GM12865 (cell line): ENCODE results near the gene CFAP46.
"Not testable (repeated sequence)": the region's sequence is repeated elsewhere in the genome, so short reads cannot be mapped to it uniquely, and the experiment has no call there.

ENCODE experiments used
- DNase-seq: peaks from one replicate; pipeline ENCODE4 v3.0.0; 2010; ENCODE audit warnings: low read depth
- H3K4me3 ChIP-seq: 2 replicates; pipeline ENCODE4 v1.5.1; 2011; ENCODE audit warnings: mild to moderate bottlenecking, low read depth, low read length, control low read depth
- TF ChIP-seq, protein P1 (sequence below): IDR thresholded peaks from 2 replicates; pipeline ENCODE4 v1.5.1; 2011; ENCODE audit warnings: low read length, control low read depth, low read depth, inconsistent platforms; ENCODE audit not compliant: insufficient read depth; ENCODE audit errors: missing control alignments

CFAP46 gene

DNA sequence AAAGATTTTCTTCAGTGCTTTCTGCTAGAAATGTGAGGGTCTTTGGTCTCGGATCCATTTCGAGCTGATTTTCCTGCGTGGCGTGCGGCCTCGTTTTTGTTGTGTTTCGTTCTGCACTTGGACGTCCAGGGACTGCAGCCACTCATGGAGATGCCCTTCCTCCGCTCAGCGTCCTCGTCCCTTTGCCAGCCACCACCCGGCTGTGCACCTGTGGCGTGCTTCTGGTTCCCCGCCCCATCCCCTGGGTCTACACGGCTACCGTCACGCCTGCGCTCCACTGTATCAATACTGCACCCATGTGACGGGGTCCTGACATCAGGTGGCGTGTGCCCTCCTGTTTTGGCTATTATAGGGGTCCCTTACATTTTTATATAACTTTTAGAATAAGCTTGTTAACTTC lies 113.7 kb downstream of the CFAP46 start:
- TF ChIP-seq, protein P1, sequence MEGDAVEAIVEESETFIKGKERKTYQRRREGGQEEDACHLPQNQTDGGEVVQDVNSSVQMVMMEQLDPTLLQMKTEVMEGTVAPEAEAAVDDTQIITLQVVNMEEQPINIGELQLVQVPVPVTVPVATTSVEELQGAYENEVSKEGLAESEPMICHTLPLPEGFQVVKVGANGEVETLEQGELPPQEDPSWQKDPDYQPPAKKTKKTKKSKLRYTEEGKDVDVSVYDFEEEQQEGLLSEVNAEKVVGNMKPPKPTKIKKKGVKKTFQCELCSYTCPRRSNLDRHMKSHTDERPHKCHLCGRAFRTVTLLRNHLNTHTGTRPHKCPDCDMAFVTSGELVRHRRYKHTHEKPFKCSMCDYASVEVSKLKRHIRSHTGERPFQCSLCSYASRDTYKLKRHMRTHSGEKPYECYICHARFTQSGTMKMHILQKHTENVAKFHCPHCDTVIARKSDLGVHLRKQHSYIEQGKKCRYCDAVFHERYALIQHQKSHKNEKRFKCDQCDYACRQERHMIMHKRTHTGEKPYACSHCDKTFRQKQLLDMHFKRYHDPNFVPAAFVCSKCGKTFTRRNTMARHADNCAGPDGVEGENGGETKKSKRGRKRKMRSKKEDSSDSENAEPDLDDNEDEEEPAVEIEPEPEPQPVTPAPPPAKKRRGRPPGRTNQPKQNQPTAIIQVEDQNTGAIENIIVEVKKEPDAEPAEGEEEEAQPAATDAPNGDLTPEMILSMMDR, result no peak
- DNase-seq, result no peak
- H3K4me3 ChIP-seq, result no peak overlapping the region

- TF ChIP-seq, protein P1, result no peak
- H3K4me3 ChIP-seq, result no peak overlapping the region
- DNase-seq, result no peak
These were observed 114.4 kb downstream of the CFAP46 start for GRCh38 chr10:132827861-132828539.

DNA sequence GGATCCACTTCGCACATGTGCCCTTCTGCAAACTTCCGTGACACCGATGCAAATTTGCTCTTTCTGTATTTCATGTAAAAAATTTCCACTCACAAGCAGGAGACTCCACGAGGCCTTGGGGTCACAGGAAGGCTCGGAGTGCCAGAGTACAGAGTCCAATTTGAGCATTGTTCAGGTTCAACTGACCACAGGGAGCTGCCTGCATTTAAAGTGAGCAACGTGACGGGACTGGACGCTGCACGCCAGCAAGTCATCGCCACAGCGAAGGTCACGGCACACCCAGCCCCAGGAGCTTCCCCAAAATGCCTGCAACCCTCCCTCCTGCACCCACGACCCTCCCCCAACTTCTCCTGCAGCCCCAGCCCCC lies 115.0 kb downstream of the CFAP46 start:
- TF ChIP-seq, protein P1, result no peak
- DNase-seq, result no peak
- H3K4me3 ChIP-seq, result no peak overlapping the region

DNA sequence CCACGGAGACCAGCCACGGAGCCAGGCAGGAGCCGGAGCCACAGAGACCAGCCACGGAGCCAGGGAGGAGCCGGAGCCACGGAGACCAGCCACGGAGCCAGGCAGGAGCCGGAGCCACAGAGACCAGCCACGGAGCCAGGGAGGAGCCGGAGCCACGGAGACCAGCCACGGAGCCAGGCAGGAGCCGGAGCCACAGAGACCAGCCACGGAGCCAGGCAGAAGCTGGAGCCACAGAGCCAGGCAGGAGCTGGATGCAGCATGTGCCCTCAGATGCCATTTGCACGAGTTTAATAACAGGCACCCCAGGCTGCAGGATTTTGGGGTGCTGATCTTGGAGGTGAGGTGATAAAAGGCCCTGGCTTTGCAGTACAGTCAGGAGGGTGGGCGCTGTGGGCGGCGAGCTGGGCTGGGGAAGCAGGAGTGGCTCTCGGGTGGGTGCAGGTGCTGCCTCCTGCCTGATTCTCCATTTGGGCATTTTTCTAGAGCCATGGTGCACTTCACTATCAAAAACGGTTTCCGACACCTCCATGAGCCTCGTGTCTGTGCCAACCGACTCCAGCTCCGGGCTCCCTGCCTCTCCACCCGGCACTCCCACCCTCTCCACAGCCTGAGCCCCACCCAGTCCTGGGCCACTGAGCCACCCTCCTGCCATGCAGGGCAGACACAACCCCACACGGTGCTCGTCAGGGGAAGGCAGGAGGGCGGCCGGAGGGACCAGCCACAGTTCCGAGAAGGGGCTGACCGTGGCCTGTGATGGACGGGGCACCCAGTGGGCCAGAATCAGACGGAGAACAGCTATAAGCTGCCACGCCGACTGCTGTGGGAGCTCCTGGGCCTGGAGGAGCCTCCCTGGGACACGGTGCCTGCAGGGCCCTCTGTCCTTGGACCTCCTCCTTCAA lies 115.6 kb downstream of the CFAP46 start:
- no peak overlapping the region for H3K4me3 ChIP-seq
- TF ChIP-seq, protein P1, result no peak
- no peak for DNase-seq

DNA sequence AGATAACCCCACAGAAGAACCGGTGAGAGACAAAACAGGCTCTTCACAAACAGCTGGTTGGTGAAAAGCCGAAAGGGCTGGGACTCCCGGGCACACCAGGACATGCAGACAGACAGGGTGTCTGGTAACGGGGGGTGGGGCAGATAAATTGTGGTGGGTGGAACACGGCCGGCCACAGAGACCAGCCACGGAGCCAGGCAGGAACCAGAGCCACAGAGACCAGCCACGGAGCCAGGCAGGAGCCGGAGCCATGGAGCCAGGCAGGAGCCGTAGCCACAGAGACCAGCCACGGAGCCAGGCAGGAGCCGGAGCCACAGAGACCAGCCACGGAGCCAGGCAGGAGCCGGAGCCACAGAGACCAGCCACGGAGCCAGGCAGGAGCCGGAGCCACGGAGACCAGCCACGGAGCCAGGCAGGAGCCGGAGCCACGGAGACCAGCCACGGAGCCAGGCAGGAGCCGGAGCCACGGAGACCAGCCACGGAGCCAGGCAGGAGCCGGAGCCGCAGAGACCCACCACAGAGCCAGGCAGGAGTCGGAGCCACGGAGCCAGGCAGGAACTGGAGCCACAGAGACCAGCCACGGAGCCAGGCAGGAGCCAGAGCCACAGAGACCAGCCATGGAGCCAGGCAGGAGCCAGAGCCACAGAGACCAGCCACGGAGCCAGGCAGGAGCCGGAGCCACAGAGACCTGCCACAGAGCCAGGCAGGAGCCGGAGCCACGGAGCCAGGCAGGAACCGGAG lies 116.4 kb downstream of the CFAP46 start:
- H3K4me3 ChIP-seq, DNase-seq: not testable (repeated sequence)

DNA sequence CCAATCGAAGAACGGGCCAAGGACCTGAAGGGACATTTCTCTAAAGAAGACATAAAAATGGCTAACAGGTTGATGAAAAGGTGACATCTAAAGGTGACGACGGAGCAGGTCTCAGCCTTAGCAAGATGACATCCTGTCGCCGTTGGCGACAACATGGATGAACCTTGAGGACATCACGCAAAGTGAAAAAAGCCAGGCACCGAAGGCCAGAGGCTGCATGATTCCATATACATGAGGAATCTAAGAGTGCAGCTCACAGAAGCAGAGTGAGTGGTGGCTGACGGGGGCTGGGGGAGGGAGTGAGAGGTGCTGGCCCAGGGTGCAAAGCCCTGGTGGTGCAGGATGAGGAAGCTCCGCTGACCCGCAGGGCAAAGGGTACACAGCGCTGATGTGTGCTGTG lies 122.3 kb downstream of the CFAP46 start:
- H3K4me3 ChIP-seq, result no peak overlapping the region
- TF ChIP-seq, protein P1, result no peak

GRCh38 chr10:132817701-132818211 lies 124.6 kb downstream of the CFAP46 start:
- TF ChIP-seq, protein P1, result no peak
- DNase-seq, result no peak
- H3K4me3 ChIP-seq, result no peak overlapping the region

More for the DNA sequence above, 122.3 kb downstream of the CFAP46 start:
- no peak for DNase-seq
